Naive thymus-derived CD8-positive, alpha-beta T cell (primary cell): Measurements from ENCODE around the gene ADAMTS17. TPM values are rescaled to one million over a fixed set of nuclear protein-coding genes. Genes with fewer than 3 reads are reported as not detected.
A peak's percentile ranks its signal among the peaks of the same experiment; 100 is the strongest.
"Not testable (repeated sequence)": the region's sequence is repeated elsewhere in the genome, so short reads cannot be mapped to it uniquely, and the experiment has no call there.

Experiments
- ATAC-seq, 2 donors: fragments of 150-1000 bp; cut with Tn5 transposase in 1 of 2; sonication (Bioruptor Pico), chemical (Tn5 transposase) in 1 of 2; 1 replicate in 1 of 2; 2 replicates in 1 of 2; pipeline ENCODE4 v1.10.0; 2021; ENCODE audit warnings: mild to moderate bottlenecking in 2 of 2, moderate library complexity in 2 of 2
- POLR2A ChIA-PET: fragments of 350-600 bp; sonication (Branson Sonifier 250); formaldehyde crosslinking; loops from one replicate; lab custom pipeline; 2021; ENCODE audit warnings: antibody characterized with exemption; lab: Charles Lee
- DNase-seq, 10 donors: peaks; one replicate each; pipeline versions ENCODE4 v3.0.0 to v3.0.0-alpha.2; 2020 to 2022
- H3K27ac Mint-ChIP-seq, 10 donors: one replicate each; pipeline ENCODE4 v1.8.0; 2020 to 2022; ENCODE audit warnings: mild to moderate bottlenecking in 10 of 10, mixed read lengths in 10 of 10, moderate library complexity in 4 of 10, inconsistent platforms in 1 of 10
- H3K27me3 Mint-ChIP-seq, 5 donors: one replicate each; pipeline ENCODE4 v1.8.0; 2021 to 2022; ENCODE audit warnings: mixed read lengths in 5 of 5
- H3K36me3 Mint-ChIP-seq, 3 donors: one replicate each; pipeline ENCODE4 v1.8.0; 2020 to 2022; ENCODE audit warnings: mixed read lengths in 3 of 3, mild to moderate bottlenecking in 2 of 3, inconsistent platforms in 1 of 3
- H3K4me1 Mint-ChIP-seq, 4 donors: one replicate each; pipeline ENCODE4 v1.8.0; 2021 to 2022; ENCODE audit warnings: mixed read lengths in 4 of 4
- H3K4me3 Mint-ChIP-seq, 10 donors: one replicate each; pipeline ENCODE4 v1.8.0; 2020 to 2022; ENCODE audit warnings: mild to moderate bottlenecking in 10 of 10, mixed read lengths in 10 of 10, moderate library complexity in 6 of 10, inconsistent platforms in 1 of 10
- H3K9me3 Mint-ChIP-seq, 9 donors: one replicate each; pipeline ENCODE4 v1.8.0; 2020 to 2022; ENCODE audit warnings: mixed read lengths in 9 of 9, mild to moderate bottlenecking in 3 of 9, inconsistent platforms in 1 of 9, moderate library complexity in 1 of 9
- polyA plus RNA-seq, 3 donors: library from polyadenylated mRNA; unstranded; fragments of 300-500 nt; fragmentation: Illumina TruSeq; gene quantifications; one replicate each; pipeline ENCODE4 v1.2.3, GENCODE V29; 2021
- total RNA-seq, 8 experiments: library from RNA in 2 of 8; stranded (reverse) in 2 of 8; gene quantifications; one replicate each; pipeline ENCODE4 v1.2.3 and lab custom pipeline; 2021 to 2026

ADAMTS17 gene
- total and polyA plus RNA-seq, 5 experiments from 2014 or later: 0.20 to 4.6 (median 1.8) TPM

- ATAC-seq, H3K4me1 Mint-ChIP-seq, H3K4me3 Mint-ChIP-seq, H3K27ac Mint-ChIP-seq, DNase-seq, POLR2A ChIA-PET, H3K27me3 Mint-ChIP-seq: not testable (repeated sequence)
- H3K9me3 Mint-ChIP-seq: peaks cover 0 to 16% (median 7%) of the 10 kb centered on the region in 9 donors
- peaks cover 4 to 26% (median 10%) of the 10 kb centered on the region in 3 donors for H3K36me3 Mint-ChIP-seq
Observed at GRCh38 chr15:100066521-100067280, 275.1 kb downstream of the ADAMTS17 start.

DNA sequence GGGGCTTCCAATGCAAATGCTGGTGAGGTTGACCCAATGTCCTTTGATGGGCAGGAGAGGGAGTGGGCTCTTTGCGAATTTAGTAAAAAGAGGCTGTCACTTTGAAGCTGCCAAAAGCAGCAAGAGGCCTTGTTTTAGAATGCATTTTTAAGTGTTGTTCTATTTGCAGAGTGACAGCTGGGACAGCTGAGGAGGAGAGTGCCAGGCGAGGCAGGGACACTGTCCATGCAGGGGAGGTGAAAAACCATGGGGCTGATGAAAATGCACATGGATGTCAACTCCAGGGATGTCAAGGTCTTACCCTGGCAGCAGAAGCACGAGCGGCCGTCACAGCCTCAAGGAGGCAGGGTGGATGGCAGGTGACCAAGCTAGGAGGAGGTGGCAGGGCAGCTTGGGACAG lies 279.8 kb downstream of the ADAMTS17 start:
- peaks cover 2 to 14% (median 4%) of the 10 kb centered on the region in 3 donors for H3K36me3 Mint-ChIP-seq
- POLR2A ChIA-PET: interaction anchor here (0.5 kb wide), 1 partner anchor 88 kb away, joined by 3 read pairs; no protein-coding TSS in a partner anchor

DNA sequence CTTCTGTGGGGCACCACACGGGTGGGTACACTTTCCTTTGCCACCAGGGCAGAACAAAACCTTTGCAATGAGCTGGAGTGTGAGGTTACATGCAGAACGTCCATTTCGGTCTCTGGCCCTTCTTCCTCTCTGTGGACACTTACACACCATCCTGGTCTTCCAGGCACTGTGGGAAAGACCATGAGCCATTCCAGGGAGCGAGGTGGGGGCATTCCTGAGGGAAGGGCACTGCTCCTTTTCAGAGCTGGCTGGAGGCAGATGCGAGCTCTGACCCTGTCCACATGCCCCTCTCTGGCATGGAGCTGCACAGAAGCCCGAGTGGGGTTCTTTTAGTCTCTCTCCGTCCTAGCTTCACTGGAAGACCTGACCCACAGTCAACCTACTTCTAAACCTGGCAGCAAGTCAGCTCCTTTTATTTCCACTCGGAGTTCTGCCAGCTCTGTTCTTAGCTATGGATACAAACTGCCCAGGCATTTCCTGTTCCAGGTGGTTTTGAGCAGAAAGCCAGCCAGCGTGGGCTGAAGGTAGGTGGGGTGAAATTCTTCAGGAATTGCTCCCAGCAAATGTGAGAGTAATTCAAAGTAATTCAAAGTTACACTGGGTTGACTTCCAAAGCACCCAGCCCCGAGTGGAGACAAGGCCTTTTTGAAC lies 281.4 kb downstream of the ADAMTS17 start:
- DNase-seq: no peak
- no peak for ATAC-seq
- POLR2A ChIA-PET: no interaction called here
- peaks cover 0 to 4% (median 0%) of the 10 kb centered on the region in 4 donors for H3K4me1 Mint-ChIP-seq
- H3K27me3 Mint-ChIP-seq: peaks cover 0 to 18% (median 0%) of the 10 kb centered on the region in 5 donors
- no peaks in the 10 kb centered on the region for H3K9me3 Mint-ChIP-seq
- peaks cover 0 to 11% (median 2%) of the 10 kb centered on the region in 3 donors for H3K36me3 Mint-ChIP-seq
- H3K27ac Mint-ChIP-seq: no peak overlapping the region
- H3K4me3 Mint-ChIP-seq: no peak overlapping the region

More for the DNA sequence above, 279.8 kb downstream of the ADAMTS17 start:
- H3K4me1 Mint-ChIP-seq: peaks cover 0 to 4% (median 0%) of the 10 kb centered on the region in 4 donors
- H3K4me3 Mint-ChIP-seq: no peak overlapping the region
- DNase-seq (no peak), ATAC-seq (no peak)
- H3K9me3 Mint-ChIP-seq: no peaks in the 10 kb centered on the region
- H3K27ac Mint-ChIP-seq: no peak overlapping the region
- peaks cover 0 to 13% (median 0%) of the 10 kb centered on the region in 5 donors for H3K27me3 Mint-ChIP-seq

GRCh38 chr15:100059521-100059920 lies 282.3 kb downstream of the ADAMTS17 start:
- no peak for ATAC-seq
- no peak for DNase-seq
- Mint-ChIP-seq H3K9me3 (no peaks in the 10 kb centered on the region), H3K36me3 (peaks cover 0 to 15% (median 2%) of the 10 kb centered on the region in 3 donors), H3K27ac (no peak overlapping the region), H3K27me3 (peaks cover 0 to 18% (median 0%) of the 10 kb centered on the region in 5 donors), H3K4me3 (no peak overlapping the region), H3K4me1 (peaks cover 0 to 3% (median 0%) of the 10 kb centered on the region in 4 donors)
- POLR2A ChIA-PET: no interaction called here

DNA sequence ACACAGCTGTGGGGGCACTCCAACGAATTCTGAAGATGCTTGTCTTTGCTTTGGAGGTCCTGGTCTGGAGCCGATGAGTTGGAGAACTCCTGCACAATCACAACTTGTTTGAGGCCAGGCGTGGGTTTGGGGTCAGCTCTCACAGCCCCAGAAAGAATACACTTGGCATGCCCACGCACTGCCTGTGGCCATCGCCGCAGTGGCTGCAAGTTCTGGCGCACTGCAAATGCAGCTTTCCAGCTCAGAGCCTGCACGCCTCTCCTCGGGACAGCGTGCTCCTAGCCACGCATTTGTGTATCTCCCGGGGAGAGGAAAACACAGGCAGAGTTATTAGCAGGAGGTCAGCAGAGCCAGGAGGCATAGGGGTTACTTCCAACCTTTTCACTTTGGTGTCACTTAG lies 282.7 kb downstream of the ADAMTS17 start:
- Mint-ChIP-seq H3K36me3 (peaks cover 0 to 15% (median 2%) of the 10 kb centered on the region in 3 donors), H3K27ac (no peak overlapping the region), H3K9me3 (no peaks in the 10 kb centered on the region), H3K27me3 (peaks cover 0 to 18% (median 0%) of the 10 kb centered on the region in 5 donors), H3K4me3 (no peak overlapping the region), H3K4me1 (peaks cover 0 to 2% (median 0%) of the 10 kb centered on the region in 4 donors)
- POLR2A ChIA-PET: no interaction called here
- no peak for ATAC-seq
- no peak for DNase-seq

GRCh38 chr15:100058458-100058857 lies 283.3 kb downstream of the ADAMTS17 start:
- Mint-ChIP-seq H3K27ac (peak overlapping the region in 1 of 10 donors; percentile 54), H3K36me3 (peaks cover 0 to 14% (median 2%) of the 10 kb centered on the region in 3 donors), H3K4me1 (peaks cover 0 to 2% (median 0%) of the 10 kb centered on the region in 4 donors), H3K27me3 (peaks cover 0 to 18% (median 0%) of the 10 kb centered on the region in 5 donors), H3K9me3 (no peaks in the 10 kb centered on the region), H3K4me3 (no peak overlapping the region)
- POLR2A ChIA-PET: no interaction called here
- no peak for ATAC-seq
- no peak for DNase-seq

- no peak for ATAC-seq
- no peak overlapping the region for H3K4me3 Mint-ChIP-seq
- peak overlapping the region in 1 of 10 donors; percentile 12 for H3K27ac Mint-ChIP-seq
- H3K27me3 Mint-ChIP-seq: peaks cover 0 to 18% (median 0%) of the 10 kb centered on the region in 5 donors
- POLR2A ChIA-PET: no interaction called here
- H3K4me1 Mint-ChIP-seq: peaks cover 0 to 2% (median 0%) of the 10 kb centered on the region in 4 donors
- H3K36me3 Mint-ChIP-seq: peaks cover 0 to 11% (median 2%) of the 10 kb centered on the region in 3 donors
- no peak for DNase-seq
- no peaks in the 10 kb centered on the region for H3K9me3 Mint-ChIP-seq
Observed at GRCh38 chr15:100057281-100057680, 284.5 kb downstream of the ADAMTS17 start.

- Mint-ChIP-seq H3K4me1 (peaks cover 0 to 2% (median 0%) of the 10 kb centered on the region in 4 donors), H3K27ac (no peak overlapping the region), H3K9me3 (no peaks in the 10 kb centered on the region), H3K36me3 (peaks cover 0 to 6% (median 0%) of the 10 kb centered on the region in 3 donors), H3K4me3 (no peak overlapping the region), H3K27me3 (peaks cover 0 to 18% (median 0%) of the 10 kb centered on the region in 5 donors)
- DNase-seq (no peak), ATAC-seq (no peak)
- POLR2A ChIA-PET: no interaction called here
Observed at GRCh38 chr15:100056411-100057072, 285.2 kb downstream of the ADAMTS17 start.

- Mint-ChIP-seq H3K9me3 (no peaks in the 10 kb centered on the region), H3K36me3 (peaks cover 0 to 6% (median 0%) of the 10 kb centered on the region in 3 donors), H3K4me3 (no peak overlapping the region), H3K27ac (no peak overlapping the region), H3K4me1 (peaks cover 0 to 2% (median 0%) of the 10 kb centered on the region in 4 donors), H3K27me3 (peaks cover 0 to 18% (median 0%) of the 10 kb centered on the region in 5 donors)
- DNase-seq: no peak
- ATAC-seq: no peak
- POLR2A ChIA-PET: no interaction called here
Observed at GRCh38 chr15:100055821-100056220, 286.0 kb downstream of the ADAMTS17 start.

GRCh38 chr15:100054539-100054938 lies 287.2 kb downstream of the ADAMTS17 start:
- no peaks in the 10 kb centered on the region for H3K9me3 Mint-ChIP-seq
- H3K4me1 Mint-ChIP-seq: peaks cover 0 to 2% (median 0%) of the 10 kb centered on the region in 4 donors
- no peak for ATAC-seq
- POLR2A ChIA-PET: no interaction called here
- no peak overlapping the region for H3K4me3 Mint-ChIP-seq
- peaks cover 0 to 18% (median 0%) of the 10 kb centered on the region in 5 donors for H3K27me3 Mint-ChIP-seq
- DNase-seq: no peak
- H3K36me3 Mint-ChIP-seq: peaks cover 0 to 6% (median 0%) of the 10 kb centered on the region in 3 donors
- no peak overlapping the region for H3K27ac Mint-ChIP-seq

DNA sequence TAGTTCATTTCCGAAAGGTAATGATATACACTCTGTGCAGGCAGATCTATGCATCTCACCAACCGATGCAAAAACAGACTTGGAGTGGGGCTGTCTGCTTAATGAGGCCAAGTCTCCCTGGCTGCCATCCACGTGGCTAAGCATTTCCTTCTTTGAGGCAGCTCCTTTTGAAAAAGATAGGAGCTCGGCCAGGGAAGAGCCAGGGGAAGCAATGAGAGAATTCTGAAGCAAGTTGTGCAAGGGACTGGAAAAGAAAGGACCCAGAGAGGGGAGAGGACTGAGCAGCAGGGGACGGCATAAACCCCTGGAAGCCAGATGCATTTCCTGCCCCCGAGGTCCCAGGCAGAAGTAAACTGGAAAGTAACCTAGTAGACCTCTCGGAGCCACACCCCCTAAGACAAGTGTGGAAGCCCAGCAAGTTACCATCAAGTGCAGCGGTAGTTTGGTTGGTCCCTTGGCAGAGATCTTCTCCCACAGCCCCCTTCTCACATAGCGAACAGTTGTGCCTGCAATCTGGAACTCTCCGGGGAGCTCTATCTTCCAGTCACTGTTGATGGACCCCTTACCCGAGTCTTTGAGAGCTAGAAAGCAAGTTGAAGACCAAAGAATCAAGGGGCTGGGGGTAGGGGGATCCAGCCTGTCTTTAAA lies 288.2 kb downstream of the ADAMTS17 start:
- DNase-seq: no peak
- peaks cover under 1 to 12% (median 4%) of the 10 kb centered on the region in 3 donors for H3K36me3 Mint-ChIP-seq
- POLR2A ChIA-PET: interaction anchor here (1.2 kb wide), 1 partner anchor 10 kb away, joined by 3 read pairs; no protein-coding TSS in a partner anchor
- peaks cover 0 to 15% (median 0%) of the 10 kb centered on the region in 5 donors for H3K27me3 Mint-ChIP-seq
- peaks cover 0 to 2% (median 0%) of the 10 kb centered on the region in 4 donors for H3K4me1 Mint-ChIP-seq
- H3K9me3 Mint-ChIP-seq: peaks cover 0 to 2% (median 0%) of the 10 kb centered on the region in 9 donors
- no peak overlapping the region for H3K4me3 Mint-ChIP-seq
- no peak overlapping the region for H3K27ac Mint-ChIP-seq
- ATAC-seq: no peak
